GM19035 (cell line): ENCODE results near the gene ZNF571.

Source experiments
- ATAC-seq: cut with Tn5 transposase; IDR thresholded peaks from one replicate; pipeline ENCODE4 v1.9.1; 2021; ENCODE audit not compliant: unreplicated experiment

Gene ZNF571

DNA sequence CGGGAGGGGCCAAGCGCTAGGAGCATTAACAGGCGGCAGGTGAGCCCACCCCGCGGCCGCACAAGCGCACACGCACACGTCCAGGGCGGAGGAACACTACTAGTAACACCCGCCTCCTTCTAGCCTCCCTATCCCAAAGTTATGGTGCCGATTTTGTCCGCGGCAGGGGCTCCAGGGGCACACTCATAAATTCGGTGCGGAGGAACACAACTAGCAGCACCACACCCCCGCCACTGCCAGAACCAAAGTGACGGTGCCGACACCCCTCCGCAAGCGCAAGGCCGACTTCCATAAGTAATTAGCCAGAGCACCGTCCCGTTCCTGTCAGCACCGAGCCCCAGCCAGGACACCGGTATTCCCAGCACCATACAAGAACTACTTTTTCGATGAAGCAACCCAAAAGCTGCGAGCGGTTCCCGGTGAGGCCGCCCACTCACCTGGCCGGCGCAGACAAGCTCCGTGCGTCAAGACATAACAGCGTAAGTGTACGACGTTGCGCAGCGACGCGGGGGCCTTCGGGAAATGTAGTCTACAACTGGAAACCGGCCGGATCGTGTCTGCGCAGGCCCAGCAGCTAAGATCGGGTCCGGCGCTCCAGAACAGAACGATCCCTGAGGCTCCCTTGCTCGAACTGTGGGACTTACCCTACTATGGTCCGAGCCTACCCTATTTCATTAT, at the start of gene ZNF571, which contains the start of gene ZNF540:
TSS of gene ZNF571 (minus strand) at position 489 of the 678 bp plus-strand sequence. CDS start 8,116 bp downstream, outside the sequence.
TSS of gene ZNF540 (plus strand) at position 573 of the 678 bp plus-strand sequence. CDS start 3,572 bp downstream, outside the sequence.
- ATAC-seq: peak; percentile 97

GRCh38 chr19:37635076-37636056, 40.8 kb upstream of the ZNF571 start:
- ATAC-seq: no peak

- ATAC-seq: peak; percentile 48
Measured at GRCh38 chr19:37594982-37595382, 390 bp upstream of the ZNF571 start.

GRCh38 chr19:37593996-37594303, 642 bp downstream of the ZNF571 start:
- no peak for ATAC-seq

DNA sequence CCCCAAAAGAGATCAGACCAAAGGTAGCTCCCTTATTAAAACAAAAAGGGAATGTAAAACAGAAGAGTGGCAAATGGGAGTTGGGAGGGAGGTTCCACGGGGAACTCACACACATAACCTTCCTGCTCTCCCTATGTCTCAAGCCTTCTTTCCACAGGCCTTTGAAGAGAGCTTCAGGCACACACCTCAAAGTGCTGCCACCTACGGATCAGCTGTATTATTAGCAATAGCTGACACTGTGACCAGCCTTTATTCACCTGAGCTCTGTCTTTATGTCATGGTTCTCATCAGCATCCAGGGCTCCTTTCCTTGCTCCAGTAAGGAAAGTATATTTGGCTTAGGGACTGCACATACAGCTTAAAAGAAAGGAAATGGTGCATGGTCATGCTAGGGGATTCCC, 11.3 kb downstream of the ZNF571 start:
- ATAC-seq: no peak

DNA sequence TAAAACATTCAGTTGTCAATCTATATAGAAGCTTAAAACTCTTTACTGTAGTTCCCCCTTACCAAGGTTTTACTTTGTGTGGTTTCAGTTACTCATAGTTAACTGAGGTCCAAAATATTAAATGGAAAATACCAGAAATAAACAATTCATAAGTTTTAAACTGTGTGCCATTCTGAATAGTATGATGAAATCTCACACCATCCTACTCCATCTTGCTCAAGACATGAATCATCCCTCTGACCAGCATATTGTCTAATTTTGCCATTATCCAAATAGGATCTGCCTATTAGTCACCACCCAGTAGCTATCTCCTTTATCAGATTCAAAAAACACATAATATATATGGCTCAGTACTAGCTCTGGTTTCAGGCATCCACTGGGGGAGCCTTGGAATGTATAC, 22.4 kb downstream of the ZNF571 start:
- ATAC-seq: no peak

GRCh38 chr19:37565370-37565669, 29.3 kb downstream of the ZNF571 start:
- ATAC-seq: no peak

DNA sequence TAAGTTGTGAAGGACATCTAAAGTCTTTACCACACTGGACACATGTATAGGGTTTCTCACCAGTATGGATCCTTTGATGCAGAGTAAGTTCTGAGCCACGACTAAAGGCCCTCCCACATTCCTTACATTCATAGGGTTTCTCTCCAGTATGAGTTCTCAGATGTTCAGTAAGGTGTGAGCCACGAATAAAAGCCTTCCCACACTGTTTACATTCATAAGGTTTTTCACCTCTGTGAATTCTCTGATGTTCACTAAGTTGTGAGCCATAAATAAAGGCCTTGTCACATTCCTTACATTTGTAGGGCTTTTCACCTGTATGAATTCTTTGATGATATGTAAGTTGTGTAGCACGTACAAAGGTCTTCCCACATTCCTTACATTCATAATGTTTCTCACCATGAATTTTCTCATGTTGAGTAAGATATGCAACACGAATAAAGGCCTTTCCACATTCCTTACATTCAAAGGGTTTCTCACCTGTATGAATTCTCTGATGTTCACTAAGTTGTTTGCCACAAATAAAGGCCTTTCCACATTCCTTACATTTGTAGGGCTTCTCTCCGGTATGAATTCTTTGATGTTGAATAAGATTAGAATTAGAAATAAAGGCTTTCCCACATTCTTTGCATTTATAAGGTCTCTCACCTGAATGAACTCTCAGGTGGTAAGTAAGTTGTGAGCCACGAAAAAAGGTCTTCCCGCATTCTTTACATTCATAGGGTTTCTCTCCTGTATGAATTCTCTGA, 29.8 kb downstream of the ZNF571 start:
- ATAC-seq: no peak

GRCh38 chr19:37563518-37563917, 31.1 kb downstream of the ZNF571 start:
- no peak for ATAC-seq

GRCh38 chr19:37551129-37551993, 43.2 kb downstream of the ZNF571 start:
- no peak for ATAC-seq

DNA sequence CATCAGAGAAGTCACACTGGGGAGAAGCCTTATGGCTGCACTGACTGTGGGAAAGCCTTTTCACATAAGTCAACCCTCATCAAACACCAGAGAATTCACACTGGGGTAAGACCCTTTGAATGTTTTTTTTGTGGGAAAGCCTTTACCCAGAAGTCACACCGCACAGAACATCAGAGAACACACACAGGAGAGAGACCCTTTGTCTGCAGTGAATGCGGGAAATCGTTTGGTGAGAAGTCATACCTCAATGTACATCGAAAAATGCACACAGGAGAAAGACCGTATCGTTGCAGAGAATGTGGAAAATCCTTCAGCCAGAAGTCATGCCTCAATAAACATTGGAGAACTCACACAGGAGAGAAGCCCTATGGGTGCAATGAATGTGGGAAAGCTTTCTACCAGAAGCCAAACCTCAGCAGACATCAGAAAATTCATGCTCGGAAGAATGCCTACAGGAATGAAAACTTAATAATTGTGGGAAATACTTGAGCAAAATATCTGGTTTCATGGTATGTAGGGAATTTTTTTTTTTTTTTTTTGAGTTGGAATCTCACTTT, 57.1 kb downstream of the ZNF571 start:
- no peak for ATAC-seq

GRCh38 chr19:37519890-37520289, 74.7 kb downstream of the ZNF571 start:
- ATAC-seq: no peak
